HUDEP-2 (cell line): ENCODE measurements around the gene TBC1D4.
A peak's percentile ranks its signal among the peaks of the same experiment; 100 is the strongest.
"Not testable (repeated sequence)": the region's sequence is repeated elsewhere in the genome, so short reads cannot be mapped to it uniquely, and the experiment has no call there.

Experiments used
- DNase-seq, 76 experiments: peaks; one replicate each; lab custom pipeline; 2025; ENCODE audit not compliant: unreplicated experiment in 76 of 76; lab: John Stamatoyannopoulos, UW

Gene TBC1D4

GRCh38 chr13:75305059-75305458, 176.9 kb downstream of the TBC1D4 start:
- peak in 71 of 76 experiments; percentile 4 to 92 (median 63) for DNase-seq

- no peak for DNase-seq
Observed at GRCh38 chr13:75303263-75303662, 178.7 kb downstream of the TBC1D4 start.

- no peak for DNase-seq
Observed at GRCh38 chr13:75302071-75302698, 179.8 kb downstream of the TBC1D4 start.

GRCh38 chr13:75299913-75300862, 181.8 kb downstream of the TBC1D4 start:
- no peak for DNase-seq

- no peak for DNase-seq
Observed at GRCh38 chr13:75299246-75299645, 182.7 kb downstream of the TBC1D4 start.

DNA sequence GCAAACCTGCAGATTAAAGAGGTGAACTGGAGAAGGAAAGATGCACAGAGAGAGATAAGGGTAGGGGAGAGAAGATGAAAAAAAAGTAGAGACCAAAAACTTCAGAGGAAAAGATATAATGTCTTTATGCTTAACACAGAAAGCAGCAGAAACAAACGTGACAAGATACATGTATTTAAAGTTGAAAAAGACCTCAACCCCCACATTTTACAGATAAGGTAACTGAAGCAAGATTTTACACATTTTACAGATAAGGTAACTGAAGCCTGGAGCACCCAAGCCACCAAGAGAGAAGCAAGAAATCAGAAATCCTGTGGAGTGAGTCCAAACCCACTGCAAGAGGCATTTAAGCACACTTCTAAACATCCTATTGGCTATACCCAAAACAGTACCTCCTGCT, 185.3 kb downstream of the TBC1D4 start:
- peak in 6 of 76 experiments; percentile 2 to 50 (median 16) for DNase-seq

DNA sequence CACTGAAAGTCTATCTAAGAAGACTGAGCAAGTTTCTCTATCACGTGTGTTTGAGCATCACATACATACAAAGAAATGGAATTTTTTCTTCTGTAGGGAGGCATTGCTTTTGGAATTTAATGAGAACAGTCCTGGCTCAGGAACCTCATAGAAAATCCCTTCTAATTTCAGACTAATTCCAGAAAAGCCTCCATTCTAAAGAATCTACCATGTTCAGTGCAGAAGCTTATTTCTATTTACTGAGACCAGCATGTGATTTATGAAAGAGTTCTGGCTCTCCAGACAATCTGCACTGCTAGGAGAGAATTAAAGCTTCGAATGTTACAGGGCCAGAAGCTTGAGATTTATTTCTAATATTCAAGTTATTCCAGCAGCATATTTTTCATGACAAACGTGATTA, 186.8 kb downstream of the TBC1D4 start:
- DNase-seq = no peak

DNA sequence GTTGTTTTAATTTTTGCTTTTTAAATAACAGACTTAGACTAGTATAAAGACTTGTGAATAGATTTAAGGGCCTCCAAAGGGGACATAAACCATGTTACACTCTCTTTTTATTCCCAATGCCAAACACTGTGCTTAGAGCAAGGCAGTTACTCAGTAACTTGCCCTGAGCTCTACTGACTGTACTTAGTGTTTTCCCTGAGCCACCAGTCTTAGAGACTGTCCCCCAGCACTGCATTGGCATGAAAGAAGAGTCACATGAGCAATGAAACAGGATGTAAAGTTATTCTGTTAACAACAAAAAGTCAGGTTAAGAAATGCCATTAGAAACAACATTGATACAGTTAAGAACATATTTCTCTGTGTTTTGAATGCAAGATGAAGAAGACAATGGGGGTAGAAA, 187.9 kb downstream of the TBC1D4 start:
- DNase-seq = no peak

DNA sequence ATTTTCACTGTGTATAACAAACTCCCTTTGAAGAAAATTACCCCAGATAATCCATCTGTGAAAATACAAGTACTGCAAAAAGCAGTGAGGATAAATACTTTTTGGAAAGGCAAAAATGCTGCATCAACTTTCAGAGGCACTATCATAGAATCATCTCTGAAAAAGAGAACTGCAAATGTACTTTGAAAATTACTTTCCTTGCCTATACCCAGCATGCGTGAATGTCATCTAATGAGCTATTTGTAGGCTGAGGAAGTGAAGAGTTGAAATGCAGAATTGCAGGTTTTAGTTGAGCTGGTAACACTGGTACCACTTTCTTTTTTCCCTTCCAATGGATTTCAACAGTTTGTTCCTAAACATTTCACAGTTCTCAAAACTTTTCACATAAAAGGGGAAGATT, 196.7 kb downstream of the TBC1D4 start:
- DNase-seq = no peak

DNA sequence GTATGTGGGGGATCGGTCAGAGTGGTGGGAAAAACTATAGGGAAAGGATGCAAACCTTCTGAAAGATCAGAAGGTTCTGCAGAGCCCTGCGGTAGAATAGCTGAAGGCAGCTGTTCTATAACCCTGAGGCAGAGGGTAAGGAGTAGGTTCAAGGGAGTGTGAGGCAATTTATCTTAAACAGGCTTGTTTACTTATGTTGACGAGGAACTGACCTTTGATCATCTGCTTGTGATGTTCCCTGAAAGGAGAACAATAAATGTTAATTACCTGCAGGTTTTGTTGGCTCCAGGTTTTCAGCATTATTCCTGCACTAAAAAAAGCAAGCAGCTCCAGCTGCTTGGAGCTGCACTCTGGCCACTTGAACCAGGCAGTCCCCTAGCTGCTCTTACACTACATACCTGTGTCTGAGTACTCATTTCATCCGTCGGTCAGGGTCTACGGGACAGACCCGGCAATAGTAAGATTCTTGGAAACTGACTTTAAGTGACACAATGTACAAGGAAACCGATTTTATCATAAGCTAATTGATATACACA, 202.1 kb downstream of the TBC1D4 start:
- DNase-seq = no peak

DNA sequence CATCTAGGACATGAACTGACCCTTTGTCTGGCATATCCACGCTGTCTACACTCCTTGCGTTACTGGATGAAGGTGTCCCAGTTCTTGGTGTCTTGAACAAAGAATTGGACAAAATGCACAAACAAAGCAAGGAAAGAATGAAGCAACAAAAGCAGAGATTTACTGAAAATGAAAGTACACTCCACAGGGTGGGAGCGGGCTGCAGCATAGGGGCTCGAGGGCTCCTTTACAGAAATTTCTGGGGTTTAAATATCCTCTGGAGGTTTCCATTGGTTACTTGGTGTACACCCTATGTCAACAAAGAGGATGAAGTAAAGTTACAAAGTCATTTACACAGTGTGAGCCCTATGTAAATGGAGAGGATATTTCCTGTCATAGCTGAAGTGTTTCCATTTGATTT, 208.3 kb downstream of the TBC1D4 start:
- not testable (repeated sequence) for DNase-seq

GRCh38 chr13:75271846-75272245, 210.1 kb downstream of the TBC1D4 start:
- DNase-seq = no peak

DNA sequence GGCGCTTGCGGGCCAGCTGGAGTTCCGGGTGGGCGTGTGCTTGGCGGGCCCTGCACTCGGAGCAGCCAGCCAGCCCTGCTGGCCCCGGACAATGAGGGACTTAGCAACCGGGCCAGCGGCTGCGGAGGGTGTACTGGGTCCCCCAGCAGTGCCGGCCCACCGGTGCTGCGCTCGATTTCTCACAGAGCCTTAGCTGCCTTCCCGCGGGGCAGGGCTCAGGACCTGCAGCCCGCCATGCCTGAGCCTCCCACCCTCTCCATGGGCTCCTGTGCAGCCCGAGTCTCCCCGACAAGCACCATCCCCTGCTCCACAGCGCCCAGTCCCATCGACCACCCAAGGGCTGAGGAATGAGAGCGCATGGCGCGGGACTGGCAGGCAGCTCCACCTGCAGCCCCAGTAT, 213.5 kb downstream of the TBC1D4 start:
- not testable (repeated sequence) for DNase-seq

GRCh38 chr13:75264611-75265010, 217.4 kb downstream of the TBC1D4 start:
- no peak for DNase-seq

DNA sequence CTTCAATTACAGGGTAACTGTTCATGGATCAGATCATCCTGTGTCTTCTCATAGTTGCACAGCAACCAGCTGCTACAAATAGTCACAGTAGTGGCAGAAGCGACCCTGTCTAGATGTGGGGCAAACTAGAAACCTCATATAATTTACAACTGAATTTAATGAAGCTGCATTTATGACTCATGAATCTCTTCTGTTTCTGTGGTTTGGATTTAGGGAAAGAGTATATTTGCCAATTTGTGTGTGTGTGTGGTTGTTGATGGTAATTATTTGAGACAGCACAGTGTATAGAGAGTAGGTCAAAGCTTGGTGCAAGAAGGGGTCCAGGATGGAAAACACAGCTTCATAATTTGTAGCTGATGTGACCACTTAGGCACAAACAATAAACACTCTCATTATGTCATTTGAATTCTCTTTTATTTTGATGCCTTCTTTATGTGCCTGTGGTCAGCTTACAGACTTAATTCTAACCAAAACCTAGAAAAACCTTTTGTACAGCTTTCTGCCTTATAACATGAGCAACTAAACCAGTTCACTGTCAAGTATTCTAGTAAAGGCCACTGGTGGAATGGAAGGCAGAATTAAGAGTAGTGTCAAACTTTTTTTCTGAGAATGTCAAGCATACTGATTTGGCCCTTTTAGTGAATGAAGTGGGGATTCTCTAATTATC, 218.1 kb downstream of the TBC1D4 start:
- DNase-seq = no peak

- DNase-seq = peak in 17 of 76 experiments; percentile 2 to 36 (median 8)
Observed at GRCh38 chr13:75258159-75258782, 223.7 kb downstream of the TBC1D4 start.

DNA sequence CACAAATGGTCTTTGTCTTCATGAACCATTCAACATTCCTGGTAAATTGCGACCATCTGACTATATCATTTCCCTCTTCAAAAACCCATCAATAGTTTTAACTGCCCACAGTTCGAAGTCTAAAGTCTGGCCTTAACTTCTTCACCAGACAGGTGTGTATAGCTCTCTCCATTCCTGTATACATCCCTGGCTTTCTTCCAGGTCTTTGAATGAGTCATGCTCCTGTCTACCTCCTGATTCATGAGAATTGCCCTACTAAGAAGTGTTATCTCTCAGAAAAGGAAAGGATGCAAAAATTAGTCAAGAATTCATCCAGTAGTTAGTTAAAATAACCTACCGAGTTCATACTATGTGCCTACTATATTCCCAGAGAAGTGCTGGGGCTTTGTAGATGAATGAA, 225.0 kb downstream of the TBC1D4 start:
- DNase-seq = no peak

GRCh38 chr13:75255653-75256052, 226.3 kb downstream of the TBC1D4 start:
- no peak for DNase-seq

- no peak for DNase-seq
Observed at GRCh38 chr13:75255147-75255546, 226.8 kb downstream of the TBC1D4 start.

DNA sequence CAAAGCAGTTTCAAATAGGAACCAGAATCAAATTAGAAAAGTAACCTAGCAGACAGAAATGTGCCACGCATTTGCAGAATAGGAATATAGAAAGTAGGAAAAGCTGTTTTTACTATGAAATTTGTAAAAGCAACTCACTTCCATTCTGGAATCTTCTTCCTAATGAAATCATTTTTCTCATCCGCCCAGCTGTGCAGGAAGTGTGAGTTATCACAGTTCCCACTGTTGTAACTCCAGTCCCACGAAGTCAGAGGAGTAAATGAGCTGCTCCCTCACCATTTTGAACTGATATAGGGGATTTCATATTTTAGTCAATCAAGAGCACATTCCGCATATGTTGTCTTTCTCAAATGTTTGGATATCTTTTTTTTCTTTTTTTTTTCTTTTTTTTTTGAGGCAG, 230.8 kb downstream of the TBC1D4 start:
- DNase-seq = no peak
